Measurements from ENCODE around the gene METTL24.

DNA sequence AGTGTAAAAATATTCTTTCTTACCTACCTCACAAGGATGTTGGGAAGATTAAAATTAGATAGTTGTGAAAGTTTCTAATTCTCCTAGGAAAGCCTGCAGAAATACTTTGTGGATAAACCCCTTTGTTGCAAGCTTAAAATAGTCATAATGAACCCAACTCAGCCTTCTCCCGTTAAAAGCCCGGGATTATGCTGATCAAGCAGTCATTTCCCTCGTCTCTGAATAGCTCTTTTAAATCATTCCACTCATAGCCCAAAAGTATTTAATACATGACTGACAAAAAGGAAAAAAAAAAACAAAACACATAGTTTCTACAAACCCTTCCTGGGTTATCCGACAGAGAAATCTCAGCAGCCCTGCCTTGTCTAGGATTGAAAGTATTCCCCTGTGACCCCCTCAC is 10.9 kb upstream of the METTL24 start:
- TF ChIP-seq, protein P1, sequence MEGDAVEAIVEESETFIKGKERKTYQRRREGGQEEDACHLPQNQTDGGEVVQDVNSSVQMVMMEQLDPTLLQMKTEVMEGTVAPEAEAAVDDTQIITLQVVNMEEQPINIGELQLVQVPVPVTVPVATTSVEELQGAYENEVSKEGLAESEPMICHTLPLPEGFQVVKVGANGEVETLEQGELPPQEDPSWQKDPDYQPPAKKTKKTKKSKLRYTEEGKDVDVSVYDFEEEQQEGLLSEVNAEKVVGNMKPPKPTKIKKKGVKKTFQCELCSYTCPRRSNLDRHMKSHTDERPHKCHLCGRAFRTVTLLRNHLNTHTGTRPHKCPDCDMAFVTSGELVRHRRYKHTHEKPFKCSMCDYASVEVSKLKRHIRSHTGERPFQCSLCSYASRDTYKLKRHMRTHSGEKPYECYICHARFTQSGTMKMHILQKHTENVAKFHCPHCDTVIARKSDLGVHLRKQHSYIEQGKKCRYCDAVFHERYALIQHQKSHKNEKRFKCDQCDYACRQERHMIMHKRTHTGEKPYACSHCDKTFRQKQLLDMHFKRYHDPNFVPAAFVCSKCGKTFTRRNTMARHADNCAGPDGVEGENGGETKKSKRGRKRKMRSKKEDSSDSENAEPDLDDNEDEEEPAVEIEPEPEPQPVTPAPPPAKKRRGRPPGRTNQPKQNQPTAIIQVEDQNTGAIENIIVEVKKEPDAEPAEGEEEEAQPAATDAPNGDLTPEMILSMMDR (IDR thresholded peaks at IDR 0.05; ENCODE audit: low read length): no peak
- TF ChIP-seq EZH2 (IDR thresholded peaks at IDR 0.05; ENCODE audit: borderline replicate concordance, low read length): no peak
